SK-N-SH treated with all-trans-retinoic acid at 6 μM for 48 hours (cell line): Measurements from ENCODE around the gene PFDN5.

ENCODE experiments used
- ATAC-seq: fragments of 200-7000 bp; cut with Tn5 transposase; 3 replicates; pipeline ENCODE4 v1.9.1; 2020; ENCODE audit warnings: mild to moderate bottlenecking, moderate library complexity
- ARNTL ChIP-seq: fragments of 450-650 bp; formaldehyde crosslinking; IDR thresholded peaks from 2 replicates; pipeline ENCODE4 v1.5.0; 2020; ENCODE audit warnings: low read depth, mild to moderate bottlenecking, moderate library complexity, borderline replicate concordance
- BACH2 ChIP-seq: fragments of 250-450 bp; sonication (Bioruptor Pico); IDR thresholded peaks from 2 replicates; pipeline ENCODE4 v1.9.0; 2021; ENCODE audit warnings: mild to moderate bottlenecking, borderline replicate concordance
- CSDC2 ChIP-seq: fragments of 250-450 bp; sonication (Bioruptor Pico); IDR thresholded peaks from 2 replicates; pipeline ENCODE4 v1.5.0; 2020; ENCODE audit warnings: mild to moderate bottlenecking, moderate library complexity
- ESRRG ChIP-seq: fragments of 250-450 bp; sonication (Bioruptor Pico); IDR thresholded peaks from 2 replicates; pipeline ENCODE4 v1.6.1; 2021; ENCODE audit warnings: mild to moderate bottlenecking
- GLIS3 ChIP-seq: fragments of 250-450 bp; sonication (Bioruptor Pico); IDR thresholded peaks from 2 replicates; pipeline ENCODE4 v1.5.0; 2020; ENCODE audit warnings: mild to moderate bottlenecking, moderate library complexity
- ISL1 ChIP-seq: fragments of 250-450 bp; sonication (Bioruptor Pico); IDR thresholded peaks from 2 replicates; pipeline ENCODE4 v2.1.2; 2022; ENCODE audit warnings: mild to moderate bottlenecking, moderate library complexity
- OSR1 ChIP-seq: fragments of 250-450 bp; sonication (Bioruptor Pico); IDR thresholded peaks from 2 replicates; pipeline ENCODE4 v1.8.0; 2022; ENCODE audit warnings: moderate library complexity, mild to moderate bottlenecking, inconsistent platforms
- PPARA ChIP-seq: fragments of 250-450 bp; sonication (Bioruptor Pico); IDR thresholded peaks from 2 replicates; pipeline ENCODE4 v1.5.0; 2020; ENCODE audit warnings: mild to moderate bottlenecking, borderline replicate concordance
- RARB ChIP-seq: fragments of 250-450 bp; sonication (Bioruptor Pico); IDR thresholded peaks from 2 replicates; pipeline ENCODE4 v1.8.0; 2021; ENCODE audit warnings: mild to moderate bottlenecking, moderate library complexity
- SNAI2 ChIP-seq: fragments of 250-450 bp; sonication (Bioruptor Pico); IDR thresholded peaks from 2 replicates; pipeline ENCODE4 v1.5.0; 2020; ENCODE audit warnings: mild to moderate bottlenecking, moderate library complexity
- TCF4 ChIP-seq: fragments of 250-450 bp; sonication (Bioruptor Pico); IDR thresholded peaks from 2 replicates; pipeline ENCODE4 v1.8.0; 2021; ENCODE audit warnings: mild to moderate bottlenecking, moderate library complexity, borderline replicate concordance
- TOX ChIP-seq: fragments of 250-450 bp; sonication (Bioruptor Pico); IDR thresholded peaks from 2 replicates; pipeline ENCODE4 v1.8.0; 2021; ENCODE audit warnings: mild to moderate bottlenecking, moderate library complexity, borderline replicate concordance
- ZC3H10 ChIP-seq: fragments of 250-450 bp; sonication (Bioruptor Pico); IDR thresholded peaks from 2 replicates; pipeline ENCODE4 v1.5.1; 2021; ENCODE audit warnings: mild to moderate bottlenecking, moderate library complexity
- ZNF565 ChIP-seq: fragments of 450-650 bp; formaldehyde crosslinking; conservative IDR thresholded peaks from 2 replicates; pipeline ENCODE4 v1.5.0; 2020; ENCODE audit warnings: low read depth, mild to moderate bottlenecking, moderate library complexity
- ZNF70 ChIP-seq: fragments of 450-650 bp; formaldehyde crosslinking; IDR thresholded peaks from 2 replicates; pipeline ENCODE4 v1.5.0; 2020; ENCODE audit warnings: mild to moderate bottlenecking, moderate library complexity
- ZNF8 ChIP-seq: fragments of 450-650 bp; formaldehyde crosslinking; IDR thresholded peaks from 2 replicates; pipeline ENCODE4 v1.5.0; 2020; ENCODE audit warnings: mild to moderate bottlenecking, moderate library complexity
- TF ChIP-seq, protein P1 (sequence below): fragments of 250-450 bp; sonication (Bioruptor Pico); IDR thresholded peaks from 2 replicates; pipeline ENCODE4 v1.8.0; 2020; ENCODE audit warnings: mild to moderate bottlenecking, moderate library complexity, borderline replicate concordance
- TF ChIP-seq, protein P2 (sequence below): fragments of 250-450 bp; sonication (Bioruptor Pico); IDR thresholded peaks from 2 replicates; pipeline ENCODE4 v1.5.1; 2020; ENCODE audit warnings: low read depth, mild to moderate bottlenecking, moderate library complexity
- TF ChIP-seq, protein P3 (sequence below): fragments of 250-450 bp; sonication (Bioruptor Pico); IDR thresholded peaks from 2 replicates; pipeline ENCODE4 v1.8.0; 2021; ENCODE audit warnings: low read depth, mild to moderate bottlenecking, moderate library complexity, borderline replicate concordance
- TF ChIP-seq, protein P4 (sequence below): fragments of 250-450 bp; sonication (Bioruptor Pico); IDR thresholded peaks from 2 replicates; pipeline ENCODE4 v1.5.0; 2020; ENCODE audit warnings: mild to moderate bottlenecking, moderate library complexity
- TF ChIP-seq, protein P5 (sequence below): fragments of 250-450 bp; sonication (Bioruptor Pico); IDR thresholded peaks from 2 replicates; pipeline ENCODE4 v1.5.1; 2021; ENCODE audit warnings: mild to moderate bottlenecking, moderate library complexity

Gene PFDN5

DNA sequence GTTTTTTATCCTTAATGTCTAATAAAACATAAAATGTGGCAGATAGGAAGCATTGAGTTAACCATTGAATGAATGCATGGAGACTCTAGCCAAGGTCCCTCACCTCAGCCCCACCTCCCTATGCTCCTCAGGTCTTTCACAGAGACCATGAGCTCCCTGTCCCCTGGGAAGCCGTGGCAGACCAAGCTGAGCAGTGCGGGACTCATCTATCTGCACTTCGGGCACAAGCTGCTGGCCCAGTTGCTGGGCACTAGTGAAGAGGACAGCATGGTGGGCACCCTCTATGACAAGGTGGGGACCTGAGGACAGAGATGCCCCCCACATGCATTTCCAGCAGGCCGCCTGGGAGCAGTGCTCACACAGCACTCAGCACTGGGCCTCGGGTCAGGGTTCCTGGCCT, 7.6 kb downstream of the PFDN5 start:
- no peak for ATAC-seq
- TF ChIP-seq PPARA (CRISPR knock-in tag) (no peak), TCF4 (no peak), GLIS3 (no peak), ISL1 (no peak), CSDC2 (no peak), ZNF8 (CRISPR knock-in tag) (no peak), ZNF70 (CRISPR knock-in tag) (no peak), SNAI2 (CRISPR knock-in tag) (no peak), ZC3H10 (CRISPR knock-in tag) (no peak), OSR1 (no peak), ARNTL (CRISPR knock-in tag) (no peak), ESRRG (CRISPR knock-in tag) (no peak), ZNF565 (CRISPR knock-in tag) (no peak), BACH2 (no peak), TOX (CRISPR knock-in tag) (no peak)
- TF ChIP-seq, protein P1, sequence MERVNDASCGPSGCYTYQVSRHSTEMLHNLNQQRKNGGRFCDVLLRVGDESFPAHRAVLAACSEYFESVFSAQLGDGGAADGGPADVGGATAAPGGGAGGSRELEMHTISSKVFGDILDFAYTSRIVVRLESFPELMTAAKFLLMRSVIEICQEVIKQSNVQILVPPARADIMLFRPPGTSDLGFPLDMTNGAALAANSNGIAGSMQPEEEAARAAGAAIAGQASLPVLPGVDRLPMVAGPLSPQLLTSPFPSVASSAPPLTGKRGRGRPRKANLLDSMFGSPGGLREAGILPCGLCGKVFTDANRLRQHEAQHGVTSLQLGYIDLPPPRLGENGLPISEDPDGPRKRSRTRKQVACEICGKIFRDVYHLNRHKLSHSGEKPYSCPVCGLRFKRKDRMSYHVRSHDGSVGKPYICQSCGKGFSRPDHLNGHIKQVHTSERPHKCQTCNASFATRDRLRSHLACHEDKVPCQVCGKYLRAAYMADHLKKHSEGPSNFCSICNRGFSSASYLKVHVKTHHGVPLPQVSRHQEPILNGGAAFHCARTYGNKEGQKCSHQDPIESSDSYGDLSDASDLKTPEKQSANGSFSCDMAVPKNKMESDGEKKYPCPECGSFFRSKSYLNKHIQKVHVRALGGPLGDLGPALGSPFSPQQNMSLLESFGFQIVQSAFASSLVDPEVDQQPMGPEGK (CRISPR knock-in tag), result no peak
- TF ChIP-seq, protein P2, sequence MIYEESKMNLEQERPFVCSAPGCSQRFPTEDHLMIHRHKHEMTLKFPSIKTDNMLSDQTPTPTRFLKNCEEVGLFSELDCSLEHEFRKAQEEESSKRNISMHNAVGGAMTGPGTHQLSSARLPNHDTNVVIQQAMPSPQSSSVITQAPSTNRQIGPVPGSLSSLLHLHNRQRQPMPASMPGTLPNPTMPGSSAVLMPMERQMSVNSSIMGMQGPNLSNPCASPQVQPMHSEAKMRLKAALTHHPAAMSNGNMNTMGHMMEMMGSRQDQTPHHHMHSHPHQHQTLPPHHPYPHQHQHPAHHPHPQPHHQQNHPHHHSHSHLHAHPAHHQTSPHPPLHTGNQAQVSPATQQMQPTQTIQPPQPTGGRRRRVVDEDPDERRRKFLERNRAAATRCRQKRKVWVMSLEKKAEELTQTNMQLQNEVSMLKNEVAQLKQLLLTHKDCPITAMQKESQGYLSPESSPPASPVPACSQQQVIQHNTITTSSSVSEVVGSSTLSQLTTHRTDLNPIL (CRISPR knock-in tag), result no peak
- TF ChIP-seq, protein P3, sequence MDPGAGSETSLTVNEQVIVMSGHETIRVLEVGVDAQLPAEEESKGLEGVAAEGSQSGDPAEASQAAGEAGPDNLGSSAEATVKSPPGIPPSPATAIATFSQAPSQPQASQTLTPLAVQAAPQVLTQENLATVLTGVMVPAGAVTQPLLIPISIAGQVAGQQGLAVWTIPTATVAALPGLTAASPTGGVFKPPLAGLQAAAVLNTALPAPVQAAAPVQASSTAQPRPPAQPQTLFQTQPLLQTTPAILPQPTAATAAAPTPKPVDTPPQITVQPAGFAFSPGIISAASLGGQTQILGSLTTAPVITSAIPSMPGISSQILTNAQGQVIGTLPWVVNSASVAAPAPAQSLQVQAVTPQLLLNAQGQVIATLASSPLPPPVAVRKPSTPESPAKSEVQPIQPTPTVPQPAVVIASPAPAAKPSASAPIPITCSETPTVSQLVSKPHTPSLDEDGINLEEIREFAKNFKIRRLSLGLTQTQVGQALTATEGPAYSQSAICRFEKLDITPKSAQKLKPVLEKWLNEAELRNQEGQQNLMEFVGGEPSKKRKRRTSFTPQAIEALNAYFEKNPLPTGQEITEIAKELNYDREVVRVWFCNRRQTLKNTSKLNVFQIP (CRISPR knock-in tag), result no peak
- TF ChIP-seq, protein P4, sequence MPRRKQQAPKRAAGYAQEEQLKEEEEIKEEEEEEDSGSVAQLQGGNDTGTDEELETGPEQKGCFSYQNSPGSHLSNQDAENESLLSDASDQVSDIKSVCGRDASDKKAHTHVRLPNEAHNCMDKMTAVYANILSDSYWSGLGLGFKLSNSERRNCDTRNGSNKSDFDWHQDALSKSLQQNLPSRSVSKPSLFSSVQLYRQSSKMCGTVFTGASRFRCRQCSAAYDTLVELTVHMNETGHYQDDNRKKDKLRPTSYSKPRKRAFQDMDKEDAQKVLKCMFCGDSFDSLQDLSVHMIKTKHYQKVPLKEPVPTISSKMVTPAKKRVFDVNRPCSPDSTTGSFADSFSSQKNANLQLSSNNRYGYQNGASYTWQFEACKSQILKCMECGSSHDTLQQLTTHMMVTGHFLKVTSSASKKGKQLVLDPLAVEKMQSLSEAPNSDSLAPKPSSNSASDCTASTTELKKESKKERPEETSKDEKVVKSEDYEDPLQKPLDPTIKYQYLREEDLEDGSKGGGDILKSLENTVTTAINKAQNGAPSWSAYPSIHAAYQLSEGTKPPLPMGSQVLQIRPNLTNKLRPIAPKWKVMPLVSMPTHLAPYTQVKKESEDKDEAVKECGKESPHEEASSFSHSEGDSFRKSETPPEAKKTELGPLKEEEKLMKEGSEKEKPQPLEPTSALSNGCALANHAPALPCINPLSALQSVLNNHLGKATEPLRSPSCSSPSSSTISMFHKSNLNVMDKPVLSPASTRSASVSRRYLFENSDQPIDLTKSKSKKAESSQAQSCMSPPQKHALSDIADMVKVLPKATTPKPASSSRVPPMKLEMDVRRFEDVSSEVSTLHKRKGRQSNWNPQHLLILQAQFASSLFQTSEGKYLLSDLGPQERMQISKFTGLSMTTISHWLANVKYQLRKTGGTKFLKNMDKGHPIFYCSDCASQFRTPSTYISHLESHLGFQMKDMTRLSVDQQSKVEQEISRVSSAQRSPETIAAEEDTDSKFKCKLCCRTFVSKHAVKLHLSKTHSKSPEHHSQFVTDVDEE (CRISPR knock-in tag), result no peak

DNA sequence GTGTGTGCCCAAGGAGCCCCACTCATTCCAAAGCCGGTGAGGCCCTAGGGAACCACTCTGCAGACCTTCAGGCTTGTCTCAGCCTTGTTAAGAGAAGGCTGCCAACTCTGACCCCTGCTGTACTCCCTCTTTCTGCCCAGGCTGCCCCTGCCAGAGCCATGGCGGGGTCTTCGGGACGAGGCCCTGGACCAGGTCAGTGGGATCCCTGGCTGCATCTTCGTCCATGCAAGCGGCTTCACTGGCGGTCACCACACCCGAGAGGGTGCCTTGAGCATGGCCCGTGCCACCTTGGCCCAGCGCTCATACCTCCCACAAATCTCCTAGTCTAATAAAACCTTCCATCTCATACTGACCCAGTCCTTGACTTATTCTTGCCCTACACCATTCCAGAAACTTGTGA, 11.5 kb downstream of the PFDN5 start:
- ATAC-seq, result no peak
- TF ChIP-seq TCF4 (no peak), CSDC2 (no peak), OSR1 (no peak), PPARA (CRISPR knock-in tag) (no peak), GLIS3 (no peak), ARNTL (CRISPR knock-in tag) (no peak), ISL1 (no peak), TOX (CRISPR knock-in tag) (no peak), ESRRG (CRISPR knock-in tag) (no peak), RARB (CRISPR knock-in tag) (no peak), ZNF8 (CRISPR knock-in tag) (no peak), ZNF565 (CRISPR knock-in tag) (no peak), ZC3H10 (CRISPR knock-in tag) (no peak)
- TF ChIP-seq, protein P2 (CRISPR knock-in tag), result no peak
- TF ChIP-seq, protein P5, sequence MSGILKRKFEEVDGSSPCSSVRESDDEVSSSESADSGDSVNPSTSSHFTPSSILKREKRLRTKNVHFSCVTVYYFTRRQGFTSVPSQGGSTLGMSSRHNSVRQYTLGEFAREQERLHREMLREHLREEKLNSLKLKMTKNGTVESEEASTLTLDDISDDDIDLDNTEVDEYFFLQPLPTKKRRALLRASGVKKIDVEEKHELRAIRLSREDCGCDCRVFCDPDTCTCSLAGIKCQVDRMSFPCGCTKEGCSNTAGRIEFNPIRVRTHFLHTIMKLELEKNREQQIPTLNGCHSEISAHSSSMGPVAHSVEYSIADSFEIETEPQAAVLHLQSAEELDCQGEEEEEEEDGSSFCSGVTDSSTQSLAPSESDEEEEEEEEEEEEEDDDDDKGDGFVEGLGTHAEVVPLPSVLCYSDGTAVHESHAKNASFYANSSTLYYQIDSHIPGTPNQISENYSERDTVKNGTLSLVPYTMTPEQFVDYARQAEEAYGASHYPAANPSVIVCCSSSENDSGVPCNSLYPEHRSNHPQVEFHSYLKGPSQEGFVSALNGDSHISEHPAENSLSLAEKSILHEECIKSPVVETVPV (CRISPR knock-in tag), result no peak
- TF ChIP-seq, protein P3 (CRISPR knock-in tag), result no peak
- TF ChIP-seq, protein P4 (CRISPR knock-in tag), result no peak
- TF ChIP-seq, protein P1 (CRISPR knock-in tag), result no peak
